Measurements from ENCODE around the gene CNBP. TPM values are rescaled to one million over a fixed set of nuclear protein-coding genes. Genes with fewer than 3 reads are reported as not detected.

CNBP gene
- polyA plus RNA-seq, 1 donor = 278 TPM

GRCh38 chr3:129130291-129130813 lies 53.3 kb downstream of the CNBP start:
- no peak for DNase-seq

- no peak for DNase-seq
These were observed 55.1 kb downstream of the CNBP start for GRCh38 chr3:129128357-129129155.

DNA sequence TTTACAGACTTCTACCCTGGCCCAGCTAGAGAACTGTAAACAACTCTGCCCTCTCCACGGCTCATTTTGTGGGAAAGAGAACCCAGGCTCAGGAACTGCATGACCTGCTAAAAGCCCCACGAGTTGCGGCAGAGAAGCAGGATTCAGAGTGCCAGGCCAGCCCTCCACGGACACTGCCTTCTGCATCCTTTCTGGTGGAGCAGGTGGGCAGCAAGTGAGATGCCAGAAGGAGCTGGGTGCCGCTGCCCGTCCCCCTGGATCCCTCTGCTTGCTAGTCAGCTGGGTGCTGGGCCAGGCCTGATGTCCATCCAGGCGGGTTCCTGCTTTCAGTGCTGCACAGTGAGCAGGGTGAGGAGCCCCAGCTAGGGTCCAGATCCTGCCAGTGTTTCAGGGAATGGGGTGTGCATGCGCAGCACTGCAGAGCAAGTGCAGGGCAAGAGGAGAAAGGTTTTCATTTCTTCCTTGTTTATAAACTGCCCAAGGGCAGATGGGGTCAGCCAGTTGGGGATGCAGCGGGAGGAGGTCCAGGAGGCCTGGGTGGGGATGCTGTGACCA lies 56.9 kb downstream of the CNBP start:
- no peak for DNase-seq

DNA sequence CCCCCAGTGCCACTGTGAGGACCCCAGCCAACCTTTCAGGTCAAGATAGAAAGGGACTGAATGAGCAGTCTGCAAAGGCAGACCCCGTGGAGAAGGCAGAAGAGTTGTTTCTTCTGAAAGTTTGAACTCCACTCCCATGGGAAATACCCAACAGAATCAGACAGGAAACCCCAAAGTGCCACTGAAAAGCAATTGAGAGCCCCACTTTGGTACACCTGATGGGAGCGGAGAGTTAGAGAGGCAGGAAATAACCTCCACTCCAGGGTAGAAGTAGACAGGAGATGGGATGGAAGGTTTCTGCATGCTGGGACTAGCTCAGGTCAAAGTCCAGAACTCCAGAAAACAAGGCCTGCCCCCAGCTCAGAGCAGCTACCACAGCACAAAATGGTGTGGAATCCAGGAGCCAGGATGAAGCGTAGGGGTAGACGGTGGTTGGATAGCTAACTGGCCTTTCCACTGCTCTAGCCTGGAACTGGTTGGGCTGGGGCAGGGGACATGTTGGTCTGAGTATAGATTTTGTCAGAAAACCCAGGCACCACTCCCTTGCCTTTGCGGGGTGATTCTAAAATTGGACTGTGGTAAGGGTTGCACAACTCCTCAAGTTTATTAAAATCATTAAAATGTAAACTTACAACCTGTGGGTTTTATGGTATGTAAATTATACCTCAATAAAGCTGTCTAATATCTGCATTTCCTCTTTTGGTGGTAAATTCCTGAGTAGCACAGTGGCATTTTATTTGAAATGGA lies 60.2 kb downstream of the CNBP start:
- DNase-seq = no peak

DNA sequence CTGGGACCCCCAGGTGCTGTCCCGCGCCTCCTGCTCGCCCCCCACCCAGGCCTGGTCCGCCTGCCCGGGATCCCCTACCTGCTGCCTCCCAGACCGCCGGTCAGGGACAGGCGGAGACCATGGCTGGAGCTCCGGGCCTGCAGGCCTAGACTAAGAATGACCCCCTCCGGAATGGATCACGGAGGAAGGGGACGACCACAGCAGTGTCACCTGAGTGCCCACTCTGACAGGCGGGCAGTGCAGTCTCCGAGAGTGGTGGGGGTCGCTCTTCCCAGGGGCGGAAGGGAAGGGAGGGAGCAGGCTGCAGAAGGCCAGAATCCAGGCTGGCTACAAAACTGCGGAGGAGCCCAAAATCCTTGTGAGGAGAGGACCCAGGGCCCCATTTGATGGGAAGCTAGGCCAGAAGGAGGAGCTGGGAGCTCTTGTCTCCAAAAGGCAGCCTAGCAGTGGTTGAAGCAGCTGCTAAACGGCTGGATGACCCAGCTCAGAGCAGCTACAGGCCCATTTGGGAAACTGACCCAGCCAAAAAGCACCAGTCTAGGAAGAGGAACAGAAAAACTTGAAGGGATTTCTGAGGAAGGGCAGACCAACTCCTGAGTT lies 61.2 kb downstream of the CNBP start:
- DNase-seq = peak; percentile 57

DNA sequence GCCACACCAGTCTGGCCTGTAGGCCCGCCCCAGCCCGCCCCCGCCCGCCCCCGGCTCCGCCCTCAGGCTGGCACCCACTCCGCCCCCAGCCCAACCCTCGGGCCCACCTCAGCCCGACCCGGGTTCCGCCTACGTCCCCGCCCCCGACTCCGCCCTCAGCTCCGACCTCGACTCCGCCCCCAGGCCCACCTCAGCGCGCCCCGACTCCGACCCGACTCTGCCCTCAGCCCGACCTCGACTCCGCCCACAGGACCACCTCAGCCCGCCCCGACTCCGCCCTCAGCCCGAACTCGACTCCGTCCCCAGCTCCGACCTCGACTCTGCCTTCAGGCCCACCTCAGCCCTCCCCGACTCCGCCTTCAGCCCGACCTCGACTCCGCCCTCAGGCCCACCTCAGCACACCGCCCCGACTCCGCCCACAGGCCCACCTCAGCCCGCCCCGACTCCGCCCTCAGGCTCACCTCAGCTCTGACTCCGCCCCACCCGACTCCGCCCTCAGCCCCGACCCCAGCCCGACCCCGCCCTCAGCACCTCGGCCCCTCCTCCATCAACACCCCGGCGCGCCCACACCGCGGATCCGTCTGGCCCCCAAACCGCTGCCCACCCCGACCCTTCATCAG lies 61.8 kb downstream of the CNBP start, which contains the start of gene RAB43:
RAB43 (minus strand) TSS at position 13 of the 620 bp plus-strand sequence. CDS start 315 bp downstream, outside the sequence.
- DNase-seq = peak; percentile 92

GRCh38 chr3:129121016-129121791 lies 62.5 kb downstream of the CNBP start:
- DNase-seq = no peak

- peak; percentile 89 for DNase-seq
These were observed 63.3 kb downstream of the CNBP start for GRCh38 chr3:129120254-129121004.

GRCh38 chr3:129119365-129120100 lies 64.2 kb downstream of the CNBP start:
- no peak for DNase-seq

DNA sequence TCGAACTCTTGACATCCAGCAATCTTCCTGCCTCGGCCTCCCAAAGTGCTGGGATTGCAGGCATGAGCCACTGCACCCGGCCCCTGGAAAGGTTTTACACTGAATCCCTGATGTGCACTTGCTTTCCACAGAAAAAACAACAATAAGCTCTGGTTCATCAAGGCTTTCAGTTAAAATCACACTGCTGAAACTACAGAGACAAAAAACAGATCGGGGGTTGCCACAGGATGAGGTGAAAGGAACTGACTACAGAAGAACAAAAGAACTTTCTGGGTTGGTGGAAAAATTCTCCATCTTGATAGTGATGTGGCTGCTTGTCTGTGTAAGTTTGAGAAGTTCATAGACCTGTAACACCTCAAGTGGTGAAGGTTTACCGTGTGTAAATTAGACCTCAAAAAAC lies 65.0 kb downstream of the CNBP start:
- DNase-seq = no peak

Other genes with a start within 250 kb of the CNBP start
- 1.4 TPM for gene CFAP92, start 189.8 kb downstream of the CNBP start, polyA plus RNA-seq (ENCODE audit: insufficient read length)
- 1.2 TPM for gene EFCC1, start 182.6 kb downstream of the CNBP start, polyA plus RNA-seq (ENCODE audit: insufficient read length)
- 0.30 TPM for gene GP9, start 123.1 kb downstream of the CNBP start, polyA plus RNA-seq (ENCODE audit: insufficient read length)
- 2.4 TPM for gene RAB43, start 62.1 kb downstream of the CNBP start, polyA plus RNA-seq (ENCODE audit: insufficient read length)
- 34.1 TPM for gene ISY1, start 22.8 kb downstream of the CNBP start, polyA plus RNA-seq (ENCODE audit: insufficient read length)
- gene COPG1, start 65.7 kb upstream of the CNBP start, polyA plus RNA-seq (ENCODE audit: insufficient read length) = 103 TPM
- 23.5 TPM for gene HMCES, start 95.0 kb upstream of the CNBP start, polyA plus RNA-seq (ENCODE audit: insufficient read length)
- 0.13 TPM for gene EFCAB12, start 244.7 kb upstream of the CNBP start, polyA plus RNA-seq (ENCODE audit: insufficient read length)

Measured in hindlimb muscle (tissue), 1 donor.